Tibial nerve (tissue), 4 donors: Measurements from ENCODE around the gene RAB4B. TPM values are rescaled to one million over a fixed set of nuclear protein-coding genes. Genes with fewer than 3 reads are reported as not detected.

ENCODE experiments used
- DNase-seq, 2 donors: peaks; one replicate each; pipeline ENCODE4 v3.0.0-alpha.2; 2019; ENCODE audit warnings: low spot score in 2 of 2
- H3K27ac ChIP-seq, 4 donors: fragments of 200-600 bp; sonication (generic) in 3 of 4; one replicate each; pipeline ENCODE4 v1.5.1; 2017 to 2019; ENCODE audit warnings: mild to moderate bottlenecking in 1 of 4
- H3K27me3 ChIP-seq, 2 donors: fragments of 200-600 bp; sonication (generic) in 1 of 2; one replicate each; pipeline versions ENCODE4 v1.5.1 to v1.6.0; 2017 to 2019
- H3K36me3 ChIP-seq, 3 donors: fragments of 200-600 bp; sonication (generic); one replicate each; pipeline ENCODE4 v1.5.1; 2018 to 2019
- H3K4me1 ChIP-seq, 4 donors: fragments of 200-600 bp; sonication (generic) in 3 of 4; one replicate each; pipeline ENCODE4 v1.5.1; 2017 to 2019
- H3K4me3 ChIP-seq, 4 donors: fragments of 200-600 bp; sonication (generic) in 3 of 4; one replicate each; pipeline ENCODE4 v1.5.1; 2017 to 2019; ENCODE audit warnings: mild to moderate bottlenecking in 1 of 4, moderate library complexity in 1 of 4
- H3K9me3 ChIP-seq, 4 donors: fragments of 200-600 bp; sonication (generic) in 3 of 4; one replicate each; pipeline ENCODE4 v1.5.1; 2017 to 2019
- EP300 ChIP-seq, 2 donors: sonication (generic); formaldehyde crosslinking; IDR thresholded peaks; one replicate each; pipeline ENCODE4 v1.6.1; 2017; ENCODE audit warnings: antibody characterized with exemption in 2 of 2, mild to moderate bottlenecking in 1 of 2
- POLR2A ChIP-seq, 2 donors: fragments of 450-650 bp; IDR thresholded peaks; one replicate each; pipeline ENCODE4 v1.6.1; 2017; ENCODE audit warnings: antibody characterized with exemption in 2 of 2, mild to moderate bottlenecking in 2 of 2, moderate library complexity in 2 of 2
- WGBS, 2 donors: methylation state at CpG; one replicate each; pipeline ENCODE4 v1.1.5; 2018; 5-methylcytosine and 5-hydroxymethylcytosine counted together
- total RNA-seq, 4 donors: library from RNA; depleted of rRNA; stranded (reverse); fragments of >200 nt; gene quantifications; one replicate each; pipeline ENCODE4 v1.1.0, GENCODE V29; 2016
- TF ChIP-seq, protein P1 (sequence below), 5 experiments: fragments of 200-600 bp in 3 of 5; fragments of 450-650 bp in 2 of 5; sonication (generic) in 3 of 5; IDR thresholded peaks; one replicate each; pipeline ENCODE4 v1.5.1; 2016 to 2019; ENCODE audit warnings: antibody characterized with exemption in 5 of 5, mild to moderate bottlenecking in 3 of 5, moderate library complexity in 2 of 5

Gene RAB4B
- total RNA-seq, 4 donors from 2014 or later, result 38.3 to 66.6 (median 52.0) TPM

DNA sequence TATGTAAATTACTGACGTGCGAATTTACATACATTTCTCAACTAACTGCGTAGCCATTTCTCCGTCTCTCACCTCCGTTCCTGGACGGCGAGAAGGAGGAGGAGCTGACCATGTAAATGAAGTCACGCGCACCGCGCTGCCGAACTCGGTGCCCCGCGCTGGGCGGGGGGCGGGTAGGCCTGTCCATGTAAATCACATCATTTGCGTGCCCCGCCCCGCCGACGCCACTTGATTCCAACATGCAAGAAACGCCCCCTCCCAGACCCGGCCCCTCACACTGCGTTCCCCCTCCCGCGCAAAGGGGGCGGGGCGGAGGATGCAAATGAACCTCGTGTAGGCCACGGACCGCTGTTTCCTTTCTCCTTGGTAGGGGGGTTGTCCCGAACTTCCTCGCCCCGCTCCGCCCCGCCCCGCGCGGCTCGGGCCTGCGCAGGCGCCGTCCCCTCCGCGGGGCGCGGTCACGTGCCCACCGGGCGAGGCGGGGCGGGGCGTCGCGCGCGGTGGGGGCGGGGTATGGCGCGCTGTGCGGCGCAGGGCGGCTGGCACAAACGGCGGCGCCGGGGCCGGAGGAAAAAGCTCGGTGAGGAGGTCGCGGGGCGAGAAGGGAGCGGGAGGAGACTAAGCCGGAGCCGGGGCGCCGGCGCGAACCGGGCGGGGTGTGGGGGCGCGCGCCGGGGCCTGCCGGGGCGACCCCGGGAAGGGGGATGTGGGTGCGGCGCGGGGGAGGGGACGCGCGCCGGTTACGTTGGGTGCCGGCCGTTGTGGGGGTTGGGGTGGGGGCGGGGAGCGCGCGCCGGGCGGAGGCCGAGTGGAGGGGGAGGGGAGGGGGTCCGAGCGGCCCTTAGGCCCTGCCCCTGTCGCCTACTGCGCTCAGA is 20.9 kb downstream of the RAB4B start, which contains the start of gene EGLN2:
Gene EGLN2 (plus strand): TSS at position 509 of the 875 bp plus-strand sequence. CDS start 1,382 bp downstream, outside the sequence.
- Histone ChIP-seq H3K27ac (peak within 1 kb of the TSS; percentile 94 to 98 (median 97)), H3K4me3 (peak within 1 kb of the TSS; percentile 74 to 99 (median 97)), H3K27me3 (no peaks in the 10 kb centered on the region), H3K4me1 (peaks cover 0 to 51% (median 39%) of the 10 kb centered on the region in 4 donors), H3K36me3 (peaks cover 0 to 34% (median 0%) of the 10 kb centered on the region in 3 donors), H3K9me3 (no peaks in the 10 kb centered on the region)
- DNase-seq, result peak; percentile 100
- 0% methylated on average over 36 to 53 of the region's 110 CpGs for WGBS, 2 donors
- TF ChIP-seq EP300 (IDR thresholded peaks at IDR 0.05) (peak; percentile 92 to 93), POLR2A (IDR thresholded peaks at IDR 0.05) (peak; percentile 59 to 79)
- TF ChIP-seq, protein P1, sequence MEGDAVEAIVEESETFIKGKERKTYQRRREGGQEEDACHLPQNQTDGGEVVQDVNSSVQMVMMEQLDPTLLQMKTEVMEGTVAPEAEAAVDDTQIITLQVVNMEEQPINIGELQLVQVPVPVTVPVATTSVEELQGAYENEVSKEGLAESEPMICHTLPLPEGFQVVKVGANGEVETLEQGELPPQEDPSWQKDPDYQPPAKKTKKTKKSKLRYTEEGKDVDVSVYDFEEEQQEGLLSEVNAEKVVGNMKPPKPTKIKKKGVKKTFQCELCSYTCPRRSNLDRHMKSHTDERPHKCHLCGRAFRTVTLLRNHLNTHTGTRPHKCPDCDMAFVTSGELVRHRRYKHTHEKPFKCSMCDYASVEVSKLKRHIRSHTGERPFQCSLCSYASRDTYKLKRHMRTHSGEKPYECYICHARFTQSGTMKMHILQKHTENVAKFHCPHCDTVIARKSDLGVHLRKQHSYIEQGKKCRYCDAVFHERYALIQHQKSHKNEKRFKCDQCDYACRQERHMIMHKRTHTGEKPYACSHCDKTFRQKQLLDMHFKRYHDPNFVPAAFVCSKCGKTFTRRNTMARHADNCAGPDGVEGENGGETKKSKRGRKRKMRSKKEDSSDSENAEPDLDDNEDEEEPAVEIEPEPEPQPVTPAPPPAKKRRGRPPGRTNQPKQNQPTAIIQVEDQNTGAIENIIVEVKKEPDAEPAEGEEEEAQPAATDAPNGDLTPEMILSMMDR (IDR thresholded peaks at IDR 0.05), result peak in 1 of 5 experiments; percentile 1

DNA sequence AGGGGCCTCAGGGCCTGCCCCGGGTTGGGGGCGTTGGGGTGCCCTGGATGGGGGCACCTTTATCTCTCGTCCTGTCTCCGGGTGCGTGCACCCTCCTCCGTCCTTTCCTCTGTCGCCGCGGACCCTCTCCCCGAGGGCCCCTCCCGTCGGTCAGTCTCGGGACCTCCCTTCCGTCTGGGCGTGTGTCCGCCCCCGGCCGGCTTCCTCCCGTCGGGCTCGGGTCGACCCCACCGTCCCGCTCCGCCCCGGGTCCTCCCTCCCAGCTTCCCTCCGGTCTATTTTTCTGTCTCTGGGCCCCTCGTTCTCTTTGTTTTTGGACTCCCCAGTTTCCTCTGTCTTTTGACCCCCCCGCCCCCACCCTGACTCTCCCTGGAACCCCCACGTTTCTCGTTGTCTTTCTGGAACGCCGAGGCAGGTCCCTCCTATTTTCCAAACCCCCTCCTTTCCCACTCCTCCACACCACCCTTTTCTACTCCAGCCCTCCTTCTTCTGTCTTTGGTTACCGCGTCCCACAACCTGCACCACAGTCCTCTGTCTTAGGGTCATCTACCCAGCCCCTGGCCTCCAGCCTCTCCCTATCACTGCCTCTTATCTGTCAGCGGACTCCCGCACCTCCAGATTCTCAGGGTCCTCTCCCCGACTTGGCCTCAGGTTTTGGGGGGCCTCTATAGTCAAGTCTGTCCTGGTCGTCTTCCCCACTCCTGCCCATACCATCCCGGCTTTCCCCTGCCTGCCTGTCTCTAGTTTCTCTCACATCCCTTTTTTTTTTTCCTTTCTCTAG is 21.7 kb downstream of the RAB4B start:
- TF ChIP-seq, protein P1 (IDR thresholded peaks at IDR 0.05), result no peak
- TF ChIP-seq POLR2A (IDR thresholded peaks at IDR 0.05) (no peak), EP300 (IDR thresholded peaks at IDR 0.05) (no peak)
- WGBS, 2 donors, result 1 to 2% methylated on average over 33 to 35 of the region's 40 CpGs
- Histone ChIP-seq H3K9me3 (no peaks in the 10 kb centered on the region), H3K27ac (peak overlapping the region; percentile 94 to 98 (median 97)), H3K4me1 (peaks cover 0 to 59% (median 47%) of the 10 kb centered on the region in 4 donors), H3K36me3 (peaks cover 0 to 40% (median 0%) of the 10 kb centered on the region in 3 donors), H3K27me3 (no peaks in the 10 kb centered on the region), H3K4me3 (peak overlapping the region; percentile 74 to 99 (median 97))
- DNase-seq, result no peak

DNA sequence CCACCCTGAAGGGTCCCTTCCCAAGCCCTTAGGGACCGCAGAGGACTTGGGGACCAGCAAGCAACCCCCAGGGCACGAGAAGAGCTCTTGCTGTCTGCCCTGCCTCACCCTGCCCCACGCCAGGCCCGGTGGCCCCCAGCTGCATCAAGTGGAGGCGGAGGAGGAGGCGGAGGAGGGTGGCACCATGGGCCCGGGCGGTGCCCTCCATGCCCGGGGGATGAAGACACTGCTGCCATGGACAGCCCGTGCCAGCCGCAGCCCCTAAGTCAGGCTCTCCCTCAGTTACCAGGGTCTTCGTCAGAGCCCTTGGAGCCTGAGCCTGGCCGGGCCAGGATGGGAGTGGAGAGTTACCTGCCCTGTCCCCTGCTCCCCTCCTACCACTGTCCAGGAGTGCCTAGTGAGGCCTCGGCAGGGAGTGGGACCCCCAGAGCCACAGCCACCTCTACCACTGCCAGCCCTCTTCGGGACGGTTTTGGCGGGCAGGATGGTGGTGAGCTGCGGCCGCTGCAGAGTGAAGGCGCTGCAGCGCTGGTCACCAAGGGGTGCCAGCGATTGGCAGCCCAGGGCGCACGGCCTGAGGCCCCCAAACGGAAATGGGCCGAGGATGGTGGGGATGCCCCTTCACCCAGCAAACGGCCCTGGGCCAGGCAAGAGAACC is 22.4 kb downstream of the RAB4B start:
- Histone ChIP-seq H3K4me1 (peaks cover 0 to 66% (median 54%) of the 10 kb centered on the region in 4 donors), H3K4me3 (peak overlapping the region; percentile 74 to 99 (median 97)), H3K27ac (peak overlapping the region; percentile 94 to 98 (median 97)), H3K27me3 (no peaks in the 10 kb centered on the region), H3K9me3 (no peaks in the 10 kb centered on the region), H3K36me3 (peaks cover 0 to 37% (median 0%) of the 10 kb centered on the region in 3 donors)
- TF ChIP-seq, protein P1 (IDR thresholded peaks at IDR 0.05), result no peak
- no peak for TF ChIP-seq POLR2A (IDR thresholded peaks at IDR 0.05)
- TF ChIP-seq EP300 (IDR thresholded peaks at IDR 0.05), result peak in 1 of 2 donors; percentile 2
- WGBS, 2 donors, result 44 to 55% methylated on average over 17 to 24 of the region's 27 CpGs
- DNase-seq, result no peak

DNA sequence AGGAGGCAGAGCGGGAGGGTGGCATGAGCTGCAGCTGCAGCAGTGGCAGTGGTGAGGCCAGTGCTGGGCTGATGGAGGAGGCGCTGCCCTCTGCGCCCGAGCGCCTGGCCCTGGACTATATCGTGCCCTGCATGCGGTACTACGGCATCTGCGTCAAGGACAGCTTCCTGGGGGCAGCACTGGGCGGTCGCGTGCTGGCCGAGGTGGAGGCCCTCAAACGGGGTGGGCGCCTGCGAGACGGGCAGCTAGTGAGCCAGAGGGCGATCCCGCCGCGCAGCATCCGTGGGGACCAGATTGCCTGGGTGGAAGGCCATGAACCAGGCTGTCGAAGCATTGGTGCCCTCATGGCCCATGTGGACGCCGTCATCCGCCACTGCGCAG is 22.9 kb downstream of the RAB4B start:
- no peaks in the 10 kb centered on the region for H3K9me3 ChIP-seq
- peaks cover 0 to 32% (median 0%) of the 10 kb centered on the region in 3 donors for H3K36me3 ChIP-seq
- TF ChIP-seq EP300 (IDR thresholded peaks at IDR 0.05), result no peak
- no peak for TF ChIP-seq POLR2A (IDR thresholded peaks at IDR 0.05)
- TF ChIP-seq, protein P1 (IDR thresholded peaks at IDR 0.05), result no peak
- H3K4me1 ChIP-seq, result peaks cover 0 to 72% (median 59%) of the 10 kb centered on the region in 4 donors
- H3K4me3 ChIP-seq, result peak overlapping the region in 2 of 4 donors; percentile 99
- 75 to 81% methylated on average over 23 to 27 of the region's 27 CpGs for WGBS, 2 donors
- H3K27ac ChIP-seq, result peak overlapping the region in 3 of 4 donors; percentile 94 to 98 (median 97)
- no peaks in the 10 kb centered on the region for H3K27me3 ChIP-seq
- DNase-seq, result no peak
